ENCODE data around the gene ENOX1.

The ENOX1 gene

GRCh38 chr13:43785650-43786471 is 911 bp downstream of the ENOX1 start:
- DNase-seq (ENCODE audit: low read depth in 2 of 3, low spot score in 2 of 3): no peak

DNA sequence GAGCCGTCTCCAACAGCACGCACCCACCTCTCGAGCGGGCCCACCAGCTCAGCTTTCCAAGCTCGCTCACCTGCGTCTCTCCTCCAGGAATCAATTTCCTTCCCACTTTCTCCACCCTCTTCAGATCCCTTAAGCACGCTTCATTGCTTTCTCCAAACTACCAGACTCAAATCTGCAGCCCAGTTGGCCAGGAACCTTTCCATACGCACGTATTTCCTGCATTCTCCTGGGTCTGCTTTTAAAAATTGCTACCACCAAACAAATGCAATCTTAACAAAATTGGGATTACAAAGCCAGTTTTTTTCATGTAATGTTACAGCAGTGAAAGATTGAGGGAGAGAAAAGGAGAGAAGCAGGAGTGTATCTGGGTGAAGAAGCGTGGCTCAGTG is 1.5 kb downstream of the ENOX1 start:
- no peak for DNase-seq (ENCODE audit: low read depth in 2 of 3, low spot score in 2 of 3)

GRCh38 chr13:43784496-43784895 is 2.3 kb downstream of the ENOX1 start:
- DNase-seq (ENCODE audit: low read depth in 2 of 3, low spot score in 2 of 3): no peak

- DNase-seq (ENCODE audit: low read depth in 2 of 3, low spot score in 2 of 3): no peak
Measured at GRCh38 chr13:43783820-43784219, 3.0 kb downstream of the ENOX1 start.

DNA sequence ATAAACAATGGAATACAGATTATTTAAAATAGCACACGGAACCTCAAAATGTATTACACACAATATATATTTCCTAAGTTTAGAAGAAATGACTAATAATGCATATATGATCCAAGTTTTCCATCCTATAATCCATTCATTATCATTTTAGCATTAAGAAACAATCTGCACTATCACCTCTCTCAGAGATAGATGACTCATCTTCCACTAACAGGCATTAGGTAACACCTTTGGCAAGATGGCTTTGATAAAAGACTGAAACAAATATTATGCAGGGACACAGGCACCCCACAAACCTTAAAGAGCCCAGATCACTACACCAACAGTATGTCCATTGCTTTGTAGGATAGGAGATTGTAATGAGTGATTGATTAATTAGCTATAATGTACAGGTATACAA is 4.1 kb downstream of the ENOX1 start:
- DNase-seq (ENCODE audit: low read depth in 2 of 3, low spot score in 2 of 3): no peak

GRCh38 chr13:43780666-43781065 is 6.1 kb downstream of the ENOX1 start:
- no peak for DNase-seq (ENCODE audit: low read depth in 2 of 3, low spot score in 2 of 3)

DNA sequence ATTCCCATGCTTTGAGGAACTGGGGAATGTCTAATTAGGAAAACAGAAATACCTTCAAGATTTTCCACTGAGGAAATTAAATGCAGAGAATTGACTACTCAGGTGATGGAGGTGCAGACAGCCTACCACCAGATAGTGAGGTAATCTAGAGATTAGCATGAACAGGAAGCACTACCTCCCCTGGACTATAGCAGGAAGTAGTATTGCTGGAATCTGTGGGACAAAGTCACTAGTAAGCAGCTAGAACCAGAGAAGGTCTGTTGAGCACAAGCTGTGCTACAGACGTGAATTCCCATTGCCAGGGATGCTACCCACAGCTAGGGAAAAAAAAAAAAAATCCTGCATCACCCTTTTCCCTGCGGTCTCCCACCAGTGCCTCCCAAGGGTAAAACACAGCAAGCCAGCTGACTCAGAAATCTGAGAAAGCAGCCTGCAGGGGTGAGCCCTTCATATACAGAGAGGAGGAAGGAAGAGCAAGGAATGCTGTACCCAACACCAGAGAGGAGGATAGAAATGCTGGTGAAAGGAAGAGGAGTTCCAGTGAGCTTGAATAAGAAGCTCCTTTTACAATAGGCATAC is 10.2 kb downstream of the ENOX1 start:
- DNase-seq (ENCODE audit: low read depth in 2 of 3, low spot score in 2 of 3): no peak

- no peak for DNase-seq (ENCODE audit: low read depth in 2 of 3, low spot score in 2 of 3)
Measured at GRCh38 chr13:43776006-43776405, 10.8 kb downstream of the ENOX1 start.

GRCh38 chr13:43773602-43774001 is 13.2 kb downstream of the ENOX1 start:
- DNase-seq (ENCODE audit: low read depth in 2 of 3, low spot score in 2 of 3): no peak

GRCh38 chr13:43770871-43771270 is 15.9 kb downstream of the ENOX1 start:
- no peak for DNase-seq (ENCODE audit: low read depth in 2 of 3, low spot score in 2 of 3)

DNA sequence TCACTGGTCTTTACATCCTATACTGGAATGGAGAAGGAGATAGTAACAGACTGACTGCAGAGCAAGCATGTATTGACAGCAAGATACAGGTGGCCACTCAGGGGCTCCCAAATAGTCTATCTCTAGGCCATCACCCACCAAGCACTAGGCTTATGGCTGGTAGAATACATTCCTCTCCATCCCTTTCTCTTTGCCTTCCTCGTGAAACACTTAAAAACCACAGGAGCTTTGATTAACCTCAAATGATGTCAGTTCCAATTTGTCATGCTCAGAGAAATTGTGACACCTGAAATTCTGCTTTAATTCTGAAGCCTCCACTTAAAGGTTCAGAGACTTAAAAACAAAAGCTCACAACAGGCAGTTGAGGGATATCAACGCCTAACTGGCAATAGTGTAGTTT is 17.2 kb downstream of the ENOX1 start:
- DNase-seq (ENCODE audit: low read depth in 2 of 3, low spot score in 2 of 3): no peak

DNA sequence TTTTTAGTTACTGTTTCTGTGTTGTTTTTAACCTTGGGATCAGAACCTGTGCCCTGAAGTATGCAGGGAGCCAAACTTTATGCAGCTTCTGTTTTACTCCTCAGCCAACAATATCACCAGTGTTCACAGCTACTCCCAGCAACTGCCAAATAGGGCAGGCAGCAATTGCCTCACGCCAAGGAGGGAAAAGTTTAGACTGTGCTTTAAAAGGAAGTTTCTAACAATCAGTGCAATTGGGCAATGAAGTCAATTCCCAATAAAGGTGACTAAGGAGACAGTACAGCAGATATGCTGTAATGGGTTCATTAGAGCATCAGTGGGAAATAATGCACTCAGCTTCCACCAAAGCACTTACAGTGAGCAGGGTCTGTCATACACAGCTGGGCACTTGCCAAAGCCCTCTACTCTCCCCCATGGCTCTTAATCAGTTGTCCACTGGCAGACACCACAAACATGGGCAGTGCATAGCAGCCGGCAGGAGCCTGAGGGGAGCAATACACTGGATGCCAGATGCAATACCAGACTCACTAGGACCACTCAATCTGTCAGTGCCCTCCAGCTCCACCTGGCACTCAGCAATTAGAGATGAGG is 19.3 kb downstream of the ENOX1 start:
- no peak for DNase-seq (ENCODE audit: low read depth in 2 of 3, low spot score in 2 of 3)

DNA sequence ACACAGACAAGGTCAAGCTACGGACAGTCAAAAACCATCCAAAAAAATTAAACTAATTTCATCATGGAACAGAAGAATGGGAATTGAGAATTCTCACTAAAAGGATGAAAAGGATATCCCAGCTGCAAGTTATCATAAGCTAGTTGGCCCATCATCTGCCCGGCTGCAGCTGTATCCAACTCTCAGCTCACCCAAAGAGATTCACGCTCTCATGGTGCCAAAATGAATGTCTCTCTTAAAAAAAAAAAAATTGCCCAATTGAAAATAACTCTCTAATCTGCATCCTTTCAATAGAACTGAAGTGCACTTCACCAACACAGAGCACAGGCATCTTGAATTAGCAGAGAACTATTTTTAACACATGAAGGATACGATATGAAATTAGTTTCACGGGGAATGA is 20.0 kb downstream of the ENOX1 start:
- DNase-seq (ENCODE audit: low read depth in 2 of 3, low spot score in 2 of 3): no peak

DNA sequence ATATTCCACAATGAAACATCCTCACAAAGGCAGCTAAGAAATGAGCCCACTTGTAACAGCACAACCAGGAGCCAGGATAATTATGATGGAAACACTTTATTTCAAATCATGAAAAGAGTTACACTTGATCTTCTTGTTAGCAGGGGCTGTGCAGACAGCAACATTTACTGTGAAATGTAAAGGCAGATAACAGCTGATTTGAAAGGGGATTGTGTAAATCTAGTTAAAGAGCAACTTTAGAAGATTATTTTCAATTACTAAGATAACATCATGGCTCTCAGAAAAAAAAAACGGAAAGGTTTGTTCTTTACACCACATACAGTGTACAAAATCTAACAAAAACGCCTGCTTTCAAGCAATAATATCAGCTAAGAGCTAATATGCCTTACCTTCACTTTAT is 22.4 kb downstream of the ENOX1 start:
- DNase-seq (ENCODE audit: low read depth in 2 of 3, low spot score in 2 of 3): no peak

- no peak for DNase-seq (ENCODE audit: low read depth in 2 of 3, low spot score in 2 of 3)
Measured at GRCh38 chr13:43763143-43763759, 23.5 kb downstream of the ENOX1 start.

DNA sequence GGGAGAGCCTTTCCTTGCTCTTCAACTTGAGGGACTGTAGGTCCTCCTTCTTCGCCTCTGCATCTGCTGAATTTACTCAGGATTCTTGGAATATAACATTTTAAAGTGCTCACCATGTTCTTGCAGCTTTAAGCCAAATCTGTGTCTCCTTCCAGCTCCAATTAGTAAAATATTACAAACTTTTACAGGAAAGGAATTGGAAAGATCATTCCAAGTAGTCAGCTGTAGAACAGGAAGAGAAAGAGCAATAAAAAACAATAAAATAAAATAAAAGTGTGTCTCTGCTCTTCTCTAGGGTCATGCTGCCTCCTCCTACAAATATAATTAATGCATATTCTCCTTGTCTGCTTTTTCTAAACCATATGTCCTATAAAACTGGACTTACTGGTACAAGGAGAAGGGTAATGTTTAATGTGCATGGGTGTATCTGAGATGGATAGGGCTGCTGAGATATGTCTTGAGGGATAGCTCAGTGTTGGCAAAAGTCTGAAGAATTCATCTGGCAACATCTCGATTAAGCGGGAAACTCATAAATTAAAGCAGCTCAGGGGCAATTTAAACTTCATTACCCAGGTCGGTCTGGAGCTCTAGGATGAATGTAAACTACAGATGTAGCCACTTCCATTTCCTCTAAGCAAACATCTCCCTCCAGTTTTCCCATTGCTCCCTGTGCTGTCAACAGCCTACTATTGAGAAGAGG is 25.0 kb downstream of the ENOX1 start:
- DNase-seq (ENCODE audit: low read depth in 2 of 3, low spot score in 2 of 3): no peak

GRCh38 chr13:43760257-43760656 is 26.5 kb downstream of the ENOX1 start:
- DNase-seq (ENCODE audit: low read depth in 2 of 3, low spot score in 2 of 3): no peak

GRCh38 chr13:43758834-43759233 is 27.9 kb downstream of the ENOX1 start:
- no peak for DNase-seq (ENCODE audit: low read depth in 2 of 3, low spot score in 2 of 3)

DNA sequence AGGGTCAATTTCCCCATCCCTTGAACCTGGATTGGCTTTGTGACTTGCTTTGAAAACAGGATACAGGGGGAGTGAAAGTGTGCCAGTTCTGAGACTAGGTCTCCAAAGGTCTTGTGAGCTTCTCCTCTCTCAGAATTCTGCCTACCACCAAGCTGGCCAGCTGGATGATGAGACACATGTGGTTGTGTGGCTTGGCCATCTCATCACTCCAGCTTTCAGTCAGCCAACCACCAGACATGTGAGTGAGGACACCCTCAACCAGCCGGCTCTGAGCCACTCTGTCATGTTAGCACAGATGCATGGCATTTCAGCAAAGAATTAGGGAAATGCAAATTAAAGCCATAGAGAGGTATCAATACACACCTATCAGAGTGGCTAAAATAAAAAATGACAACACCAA is 29.5 kb downstream of the ENOX1 start:
- no peak for DNase-seq (ENCODE audit: low read depth in 2 of 3, low spot score in 2 of 3)

GRCh38 chr13:43755844-43756243 is 30.9 kb downstream of the ENOX1 start:
- no peak for DNase-seq (ENCODE audit: low read depth in 2 of 3, low spot score in 2 of 3)

GRCh38 chr13:43751624-43752023 is 35.1 kb downstream of the ENOX1 start:
- no peak for DNase-seq (ENCODE audit: low read depth in 2 of 3, low spot score in 2 of 3)

- DNase-seq (ENCODE audit: low read depth in 2 of 3, low spot score in 2 of 3): no peak
Measured at GRCh38 chr13:43749503-43749902, 37.3 kb downstream of the ENOX1 start.

Measured in activated CD8-positive, alpha-beta memory T cell treated with anti-CD3 and anti-CD28 coated beads for 48 hours (primary cell).